Sigmoid colon (tissue), 7 donors: Measurements from ENCODE around the gene TRIL. TPM values are rescaled to one million over a fixed set of nuclear protein-coding genes. Genes with fewer than 3 reads are reported as not detected.
A peak's percentile ranks its signal among the peaks of the same experiment; 100 is the strongest.

Experiments used
- DNase-seq: peaks from one replicate; pipeline ENCODE4 v3.0.0-alpha.2; 2019
- H3K27ac ChIP-seq, 4 donors: fragments of 200-600 bp; sonication (generic); one replicate each; pipeline ENCODE4 v1.5.1; 2016 to 2019; ENCODE audit warnings: mild to moderate bottlenecking in 1 of 4
- H3K27me3 ChIP-seq, 3 donors: fragments of 200-600 bp; sonication (generic); one replicate each; pipeline ENCODE4 v1.5.1; 2019; ENCODE audit warnings: mild to moderate bottlenecking in 1 of 3
- H3K36me3 ChIP-seq, 4 donors: fragments of 200-600 bp; sonication (generic); one replicate each; pipeline ENCODE4 v1.5.1; 2016 to 2019
- H3K4me1 ChIP-seq, 4 donors: fragments of 200-600 bp; sonication (generic); one replicate each; pipeline ENCODE4 v1.5.1; 2017 to 2019
- H3K4me3 ChIP-seq, 4 donors: fragments of 200-600 bp; sonication (generic); one replicate each; pipeline ENCODE4 v1.5.1; 2017 to 2019; ENCODE audit warnings: mild to moderate bottlenecking in 2 of 4, moderate library complexity in 1 of 4
- H3K9me3 ChIP-seq, 4 donors: fragments of 200-600 bp in 3 of 4; sonication (generic) in 3 of 4; one replicate each; pipeline versions ENCODE4 v1.5.1 to v1.6.1; 2013 to 2019
- CTCF ChIP-seq, 4 experiments: fragments of 450-650 bp in 3 of 4; fragments of 200-600 bp in 1 of 4; IDR thresholded peaks; one replicate each; pipeline ENCODE4 v1.5.1; 2016 to 2019; ENCODE audit warnings: antibody characterized with exemption in 4 of 4, mild to moderate bottlenecking in 3 of 4, moderate library complexity in 2 of 4
- EP300 ChIP-seq, 4 donors: sonication (generic); formaldehyde crosslinking; IDR thresholded peaks; one replicate each; pipeline ENCODE4 v1.6.1; 2017; ENCODE audit warnings: antibody characterized with exemption in 4 of 4
- POLR2A ChIP-seq, 2 donors: fragments of 450-650 bp; IDR thresholded peaks; one replicate each; pipeline ENCODE4 v1.6.1; 2016; ENCODE audit warnings: antibody characterized with exemption in 2 of 2, mild to moderate bottlenecking in 2 of 2, moderate library complexity in 2 of 2
- POLR2AphosphoS5 ChIP-seq, 4 donors: sonication (generic); formaldehyde crosslinking; IDR thresholded peaks; one replicate each; pipeline ENCODE4 v1.6.1; 2017; ENCODE audit warnings: antibody characterized with exemption in 4 of 4
- WGBS, 2 donors: extraction: QIAGEN DNeasy Blood & Tissue Kit; methylation state at CpG; one replicate each; pipeline ENCODE4 v1.1.7; 2013; 5-methylcytosine and 5-hydroxymethylcytosine counted together
- intact Hi-C: fragments of 100-400 bp; cut with DNase I; formaldehyde crosslinking; loops from one replicate; pipeline ENCODE4 v1.15.1; 2023
- polyA plus RNA-seq, 3 donors: library from polyadenylated mRNA; stranded (reverse); fragments of 200-250 nt; gene quantifications; one replicate each; pipeline ENCODE4 v1.2.3, GENCODE V29; 2013
- total RNA-seq, 4 donors: library from RNA; depleted of rRNA; stranded (reverse); fragments of >200 nt; gene quantifications; one replicate each; pipeline ENCODE4 v1.1.0, GENCODE V29; 2016
- donor health status: healthy with polysubstance abuse.
- donor health status: Bipolar disorder and iron deficiency.
- donor health status: healthy.

TRIL gene
- total and polyA plus RNA-seq, 7 donors = 0.66 to 7.5 (median 2.0) TPM; not detected in 2

DNA sequence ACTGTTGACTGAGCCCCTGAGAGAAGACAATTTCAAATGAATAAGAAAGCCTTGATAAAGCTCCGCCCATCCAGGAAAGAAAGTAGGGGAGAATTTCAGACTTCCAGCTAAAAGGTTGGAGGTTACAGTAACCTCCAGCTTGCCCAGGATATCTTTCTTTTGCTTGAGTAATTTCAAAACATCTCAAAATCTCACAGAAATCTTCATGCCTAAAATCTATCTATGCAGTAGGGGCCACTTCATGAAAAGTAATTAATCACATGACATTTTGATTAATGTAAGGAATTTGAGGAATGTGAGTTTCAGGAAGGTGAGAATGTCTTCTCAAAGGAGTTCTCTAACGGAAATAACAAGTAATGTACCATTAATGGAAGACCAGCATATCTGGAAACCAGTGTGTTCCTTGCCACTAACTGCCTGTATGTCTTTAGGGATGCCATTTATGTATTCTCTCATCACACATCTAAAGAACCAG lies 24.2 kb downstream of the TRIL start:
- H3K27me3 ChIP-seq = no peaks in the 10 kb centered on the region
- DNase-seq = no peak
- no peak overlapping the region for H3K27ac ChIP-seq
- 78 to 83% methylated on average over 2 of the region's 2 CpGs for WGBS, 2 donors
- H3K36me3 ChIP-seq = no peaks in the 10 kb centered on the region
- H3K4me1 ChIP-seq = peaks cover 0 to 12% (median 9%) of the 10 kb centered on the region in 4 donors
- H3K9me3 ChIP-seq = no peaks in the 10 kb centered on the region
- H3K4me3 ChIP-seq = no peak overlapping the region
- TF ChIP-seq POLR2AphosphoS5 (IDR thresholded peaks at IDR 0.05) = no peak
- no peak for TF ChIP-seq POLR2A (IDR thresholded peaks at IDR 0.05)
- TF ChIP-seq EP300 (IDR thresholded peaks at IDR 0.05) = no peak
- TF ChIP-seq CTCF (IDR thresholded peaks at IDR 0.05) = no peak
- intact Hi-C loops = no loop called here

DNA sequence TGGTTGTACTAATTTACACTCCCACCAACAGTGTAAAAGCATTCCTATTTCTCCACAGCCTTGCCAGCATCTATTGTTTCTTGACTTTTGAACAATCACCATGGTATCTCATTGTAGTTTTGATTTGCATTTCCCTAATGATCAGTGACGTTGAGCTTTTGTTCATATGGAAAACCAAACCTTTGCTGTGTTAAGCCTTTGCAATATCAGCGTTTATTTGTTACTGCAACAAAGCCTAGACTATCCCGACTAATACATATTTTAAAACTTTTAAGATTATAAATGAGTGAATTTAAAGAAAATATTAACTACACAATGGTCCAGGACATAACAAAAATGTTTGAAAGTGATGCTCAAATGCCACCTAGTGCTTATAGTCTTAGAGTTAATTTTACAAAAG lies 26.6 kb downstream of the TRIL start:
- Histone ChIP-seq H3K4me1 (peaks cover 0 to 15% (median 11%) of the 10 kb centered on the region in 4 donors), H3K4me3 (no peak overlapping the region), H3K27ac (no peak overlapping the region), H3K9me3 (no peaks in the 10 kb centered on the region), H3K36me3 (no peaks in the 10 kb centered on the region), H3K27me3 (peaks cover 0 to under 1% (median 0%) of the 10 kb centered on the region in 3 donors)
- DNase-seq = no peak
- TF ChIP-seq POLR2AphosphoS5 (IDR thresholded peaks at IDR 0.05) (no peak), POLR2A (IDR thresholded peaks at IDR 0.05) (no peak), CTCF (IDR thresholded peaks at IDR 0.05) (no peak), EP300 (IDR thresholded peaks at IDR 0.05) (no peak)
- 89 to 94% methylated on average over 3 of the region's 3 CpGs for WGBS, 2 donors
- intact Hi-C loops = no loop called here

DNA sequence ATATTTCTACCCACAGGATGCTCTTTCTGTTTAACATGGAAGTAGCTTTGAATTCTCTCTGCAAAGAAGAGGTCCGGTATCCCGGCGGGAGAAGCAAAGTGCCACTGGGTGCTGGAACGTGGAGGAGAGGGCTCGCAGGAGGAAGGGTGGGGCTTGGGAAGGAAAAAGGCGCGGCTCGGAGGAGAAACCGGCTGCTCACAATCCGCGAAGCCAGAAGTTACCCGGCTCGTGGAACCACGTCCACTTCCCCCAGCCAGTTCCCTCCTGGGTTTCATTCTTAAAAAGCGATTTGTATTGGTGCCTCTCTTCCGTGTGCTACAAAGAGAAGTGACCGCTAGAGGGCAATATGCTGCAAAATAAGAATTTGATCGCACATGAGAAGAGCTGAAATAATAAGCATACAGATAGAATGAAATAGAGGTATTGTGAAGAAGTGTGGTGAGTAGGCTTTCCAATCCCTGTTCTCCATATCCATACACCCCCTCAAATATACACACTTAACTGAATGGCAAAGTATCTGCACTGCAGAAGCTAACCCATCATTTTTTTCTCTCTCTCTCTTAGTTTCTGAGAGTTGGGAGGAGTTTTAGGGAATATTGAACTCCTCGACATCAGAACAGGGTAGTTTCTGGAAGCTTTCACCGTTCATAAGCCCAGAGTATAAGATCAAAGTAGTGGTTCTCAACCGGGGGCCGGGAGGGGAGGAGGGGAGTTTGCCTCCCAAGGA lies 31.1 kb downstream of the TRIL start:
- TF ChIP-seq CTCF (IDR thresholded peaks at IDR 0.05) = peak; percentile 56 to 80 (median 74)
- no peak for TF ChIP-seq POLR2A (IDR thresholded peaks at IDR 0.05)
- no peak for TF ChIP-seq EP300 (IDR thresholded peaks at IDR 0.05)
- TF ChIP-seq POLR2AphosphoS5 (IDR thresholded peaks at IDR 0.05) = peak in 1 of 4 donors; percentile 23
- Histone ChIP-seq H3K4me3 (peak overlapping the region; percentile 13 to 52 (median 50)), H3K9me3 (no peaks in the 10 kb centered on the region), H3K27me3 (peaks cover 0 to 19% (median 0%) of the 10 kb centered on the region in 3 donors), H3K4me1 (peaks cover 0 to 16% (median 11%) of the 10 kb centered on the region in 4 donors), H3K36me3 (no peaks in the 10 kb centered on the region), H3K27ac (peak overlapping the region in 3 of 4 donors; percentile 10 to 54 (median 42))
- intact Hi-C loops = loop anchor here (1.0 kb wide), 2 partner anchors 175 to 179 kb away; no protein-coding TSS in a partner anchor
- WGBS, 2 donors = 5 to 6% methylated on average over 22 of the region's 22 CpGs
- peak; percentile 85 for DNase-seq

GRCh38 chr7:28922624-28923331 lies 35.4 kb downstream of the TRIL start:
- DNase-seq = peak; percentile 75
- intact Hi-C loops = loop anchor here (1.0 kb wide), 1 partner anchor 486 kb away; no protein-coding TSS in a partner anchor
- H3K36me3 ChIP-seq = no peaks in the 10 kb centered on the region
- no peaks in the 10 kb centered on the region for H3K9me3 ChIP-seq
- TF ChIP-seq POLR2A (IDR thresholded peaks at IDR 0.05) (no peak), CTCF (IDR thresholded peaks at IDR 0.05) (peak; percentile 49 to 75 (median 71))
- H3K27me3 ChIP-seq = peaks cover 0 to 19% (median 0%) of the 10 kb centered on the region in 3 donors
- H3K4me1 ChIP-seq = peaks cover 0 to 19% (median 13%) of the 10 kb centered on the region in 4 donors
- no peak overlapping the region for H3K27ac ChIP-seq
- WGBS, 2 donors = 2 to 9% methylated on average over 7 of the region's 7 CpGs
- no peak overlapping the region for H3K4me3 ChIP-seq
